Stimulated activated CD4-positive, alpha-beta T cell treated with anti-CD3 and anti-CD28 coated beads, Interleukin-15, amount 100 ng/mL, for 48 hours (primary cell): ENCODE results near the gene HS3ST2.
"Not testable (repeated sequence)": the region's sequence is repeated elsewhere in the genome, so short reads cannot be mapped to it uniquely, and the experiment has no call there.

ENCODE experiments used
- DNase-seq, 2 donors: peaks; one replicate each; pipeline ENCODE4 v3.0.0-alpha.2; 2020; ENCODE audit warnings: low read depth in 2 of 2

HS3ST2 gene

DNA sequence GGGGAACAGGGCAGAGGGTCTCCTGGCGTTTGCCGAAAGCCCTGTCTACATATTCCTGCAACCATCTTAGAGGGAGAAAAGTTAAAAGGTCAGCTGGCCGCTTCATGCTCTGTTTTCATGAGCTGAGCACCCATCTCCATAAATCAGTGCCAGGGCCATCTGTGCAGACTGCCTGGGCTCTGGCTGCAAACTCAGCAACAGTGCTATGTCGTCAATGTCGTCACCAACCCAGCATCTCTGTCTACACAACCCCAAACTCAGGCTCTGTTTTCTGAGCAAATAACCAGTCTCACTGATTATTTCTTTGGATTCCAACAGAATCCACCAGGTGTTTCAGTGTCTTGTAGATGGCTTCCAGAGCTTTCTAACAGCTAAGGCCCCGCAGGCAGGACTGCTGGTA, 65.0 kb downstream of the HS3ST2 start:
- DNase-seq, result no peak

DNA sequence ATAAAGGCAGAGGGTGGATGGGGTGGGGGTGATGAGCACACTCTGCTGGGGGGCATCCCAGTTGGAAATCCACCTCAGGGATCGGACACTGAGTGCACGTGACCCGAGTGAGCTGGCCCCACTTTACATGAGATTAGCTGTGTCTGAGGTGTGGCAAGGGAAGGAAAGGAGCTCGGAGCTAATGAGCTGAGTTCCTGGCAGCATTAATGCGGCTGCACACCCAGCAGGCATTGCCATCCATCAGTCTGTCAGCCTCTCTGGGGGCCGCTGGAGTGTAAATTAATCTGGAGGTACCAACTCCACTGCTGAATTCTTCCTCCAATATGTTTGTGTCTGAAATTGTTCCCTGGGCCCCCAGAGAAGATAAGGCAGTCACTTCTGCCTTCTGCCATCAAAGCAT, 65.5 kb downstream of the HS3ST2 start:
- DNase-seq, result no peak

DNA sequence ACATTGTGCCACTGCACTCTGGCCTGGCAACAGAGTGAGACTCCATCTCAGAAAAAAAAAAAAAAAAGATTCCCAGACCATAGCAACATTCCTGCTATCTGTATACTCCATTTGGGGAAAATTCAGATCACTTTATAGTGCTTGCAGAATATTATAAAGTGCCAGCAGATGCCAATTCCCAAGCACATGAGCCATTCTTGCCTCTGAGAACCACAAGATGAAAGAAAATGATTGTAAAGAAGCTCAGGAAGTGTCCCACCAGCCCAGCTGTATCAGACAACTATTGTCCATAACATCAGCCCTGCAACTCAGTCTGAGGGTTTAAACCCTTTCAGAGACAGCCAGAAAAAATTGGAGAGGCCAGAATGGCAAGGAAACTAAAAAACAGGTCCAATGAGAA, 69.0 kb downstream of the HS3ST2 start:
- no peak for DNase-seq

DNA sequence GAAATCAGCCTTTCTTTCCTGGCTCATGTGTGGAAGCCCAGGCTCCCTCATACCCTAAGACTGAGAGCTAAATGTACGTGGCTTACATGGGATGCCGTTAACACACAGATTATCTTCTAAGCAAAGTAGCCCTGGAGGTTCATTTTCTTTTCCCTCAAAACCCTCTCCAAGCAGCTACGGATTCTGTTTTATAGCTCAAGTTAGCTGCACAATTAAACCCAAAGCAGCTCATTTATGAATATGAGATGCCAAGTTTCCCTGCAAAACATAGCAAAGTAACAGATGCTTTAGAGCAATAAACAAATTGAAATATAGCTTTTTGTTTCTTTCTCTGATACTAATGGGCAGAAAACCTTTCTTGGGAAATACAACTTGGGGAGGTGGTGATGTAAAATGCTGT, 72.0 kb downstream of the HS3ST2 start:
- DNase-seq, result no peak

DNA sequence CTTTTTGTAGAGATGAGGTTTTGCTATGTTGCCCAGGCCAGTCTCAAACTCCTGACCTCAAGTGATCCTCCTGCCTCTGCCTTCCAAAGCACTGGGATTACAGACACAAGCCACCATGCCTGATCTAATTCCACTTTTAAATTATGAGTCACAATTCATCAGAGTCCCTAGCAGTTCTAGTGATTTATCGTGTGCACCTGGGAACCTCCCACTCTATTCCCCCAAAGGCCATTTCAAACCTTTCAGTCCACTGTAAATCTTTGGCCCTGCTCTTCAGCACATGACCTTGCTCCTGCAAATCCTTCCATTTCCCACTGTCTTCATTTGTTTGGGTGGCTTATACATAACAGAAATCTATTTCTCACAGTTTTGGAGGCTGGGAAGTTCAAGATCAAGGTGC, 73.0 kb downstream of the HS3ST2 start:
- no peak for DNase-seq

DNA sequence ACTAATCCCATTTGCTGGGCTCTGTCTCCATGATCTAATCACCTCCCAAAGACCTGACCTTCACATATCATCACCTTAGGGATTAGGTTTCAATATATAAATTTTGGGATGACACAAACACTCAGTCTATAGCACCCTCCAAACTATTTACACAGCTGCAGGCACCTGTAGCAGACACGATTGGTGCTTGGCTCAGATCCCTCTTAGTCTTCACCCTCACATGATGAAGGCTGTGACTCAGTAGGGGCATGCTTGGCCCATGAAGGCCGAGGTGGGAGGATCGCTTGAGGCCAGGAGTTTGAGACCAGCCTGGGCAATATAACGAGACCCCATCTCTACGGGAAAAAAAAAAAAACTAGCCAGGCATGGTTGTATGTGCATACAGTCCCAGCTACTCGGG, 73.5 kb downstream of the HS3ST2 start:
- DNase-seq, result no peak

DNA sequence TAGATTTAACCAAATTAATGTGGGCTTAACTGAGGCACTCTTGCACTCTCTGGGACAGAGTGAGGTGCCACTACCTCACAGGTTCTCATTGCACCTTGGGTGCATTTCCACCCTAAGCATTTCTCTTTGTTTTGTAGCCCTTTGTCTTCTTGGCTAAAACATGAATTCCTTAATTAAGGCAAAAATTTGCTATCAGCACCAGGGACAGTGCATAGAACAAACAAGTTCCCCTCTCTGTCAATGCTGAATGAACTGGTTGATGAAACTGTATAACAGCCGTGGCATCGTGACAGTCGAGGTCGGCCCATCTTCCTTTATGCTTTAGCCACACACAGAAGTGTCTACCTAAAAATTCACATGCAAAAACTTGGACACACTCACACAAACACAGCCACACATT, 74.8 kb downstream of the HS3ST2 start:
- DNase-seq, result no peak

DNA sequence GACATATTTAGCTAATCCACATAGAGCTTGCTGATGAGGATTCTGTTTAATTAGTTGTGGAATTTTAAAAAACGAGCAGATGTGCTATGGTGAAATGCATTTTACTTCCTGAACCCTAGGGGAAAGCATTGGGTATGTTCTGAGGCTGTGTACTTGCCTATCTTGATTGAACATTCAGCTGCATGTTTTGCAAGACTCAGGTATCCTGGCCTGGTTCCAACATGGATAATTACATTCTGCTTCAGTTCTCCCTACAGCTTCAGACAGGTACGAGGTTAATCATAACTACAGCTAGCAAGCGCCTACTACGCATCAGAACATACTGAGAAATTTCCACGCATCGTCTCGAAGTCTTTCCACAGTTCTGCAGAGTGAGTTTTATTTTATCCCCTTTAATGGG, 77.0 kb downstream of the HS3ST2 start:
- no peak for DNase-seq

DNA sequence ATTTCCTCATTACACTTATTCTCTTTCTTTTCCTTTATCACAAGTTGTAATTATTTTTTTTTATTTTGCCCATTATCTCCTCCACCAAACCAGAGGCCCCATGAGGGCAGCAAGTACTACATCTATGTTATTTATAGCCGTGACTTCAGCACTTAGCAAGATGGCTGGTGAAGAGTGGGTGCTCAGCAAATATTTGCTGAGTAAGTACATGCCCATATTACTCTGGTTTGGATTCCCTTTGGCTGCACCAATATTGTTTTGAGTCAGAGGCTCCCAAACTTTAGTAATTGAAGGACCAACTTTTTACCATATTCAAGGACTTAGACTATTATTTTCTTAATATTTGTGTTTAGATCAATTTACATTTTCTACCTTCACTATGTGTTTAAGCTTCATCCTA, 83.2 kb downstream of the HS3ST2 start:
- no peak for DNase-seq

DNA sequence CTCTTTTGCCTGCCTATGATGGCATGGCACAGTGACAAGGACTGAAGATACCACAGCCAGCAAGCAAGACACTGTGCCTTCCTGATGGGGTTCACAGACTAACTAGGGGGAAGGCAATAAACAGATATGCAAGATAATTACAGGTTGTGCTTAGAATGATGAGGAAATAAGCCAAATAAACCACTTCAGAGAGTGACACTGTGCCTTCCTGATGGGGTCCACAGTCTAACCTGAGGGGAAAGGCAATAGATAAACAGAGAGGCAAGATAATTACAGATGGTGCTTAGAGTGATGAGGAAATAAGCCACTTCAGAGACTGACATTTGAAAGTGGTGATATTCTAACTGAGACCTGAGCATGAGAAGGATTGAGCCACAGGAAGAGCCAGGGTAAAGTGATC, 84.2 kb downstream of the HS3ST2 start:
- no peak for DNase-seq

DNA sequence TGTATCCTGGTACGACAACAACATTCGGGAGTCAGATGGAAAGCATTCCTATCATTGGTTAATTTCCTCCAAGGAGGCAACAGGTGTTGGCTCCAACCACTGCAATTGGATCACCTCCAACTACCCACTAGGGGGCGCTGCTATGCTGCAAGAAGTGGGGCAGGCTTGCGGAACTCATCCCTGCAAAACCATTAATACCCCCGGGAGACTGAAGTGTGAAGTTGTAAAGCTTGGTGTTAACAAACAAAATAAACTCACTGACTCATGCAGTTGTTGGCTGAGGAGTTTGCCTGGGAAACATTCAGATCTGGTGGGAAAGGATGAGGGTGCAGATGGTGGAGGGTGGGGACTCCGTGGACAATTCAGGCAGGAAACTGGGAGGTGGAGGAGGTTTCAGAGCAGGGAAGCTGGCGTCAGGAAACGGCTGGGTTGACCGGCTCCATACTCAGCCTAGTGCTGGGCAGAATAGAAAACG, 84.9 kb downstream of the HS3ST2 start:
- peak; percentile 13 to 39 for DNase-seq

DNA sequence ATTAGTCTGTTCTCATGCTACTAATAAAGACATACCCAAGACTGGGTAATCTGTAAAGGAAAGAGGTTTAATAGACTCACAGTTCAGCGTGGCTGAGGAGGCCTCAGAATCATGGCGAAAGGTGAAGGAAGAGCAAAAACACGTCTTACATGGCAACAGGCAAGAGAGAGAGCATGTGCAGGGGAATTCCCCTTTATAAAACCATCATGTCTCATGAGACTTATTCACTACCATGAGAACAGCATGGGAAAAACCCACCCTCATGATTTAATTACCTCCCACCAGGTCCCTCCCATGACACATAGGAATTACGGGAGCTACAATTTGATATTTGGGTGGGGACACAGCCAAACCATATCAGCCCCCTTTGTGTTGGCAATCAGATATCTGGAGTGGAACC, 85.6 kb downstream of the HS3ST2 start:
- DNase-seq, result not testable (repeated sequence)

DNA sequence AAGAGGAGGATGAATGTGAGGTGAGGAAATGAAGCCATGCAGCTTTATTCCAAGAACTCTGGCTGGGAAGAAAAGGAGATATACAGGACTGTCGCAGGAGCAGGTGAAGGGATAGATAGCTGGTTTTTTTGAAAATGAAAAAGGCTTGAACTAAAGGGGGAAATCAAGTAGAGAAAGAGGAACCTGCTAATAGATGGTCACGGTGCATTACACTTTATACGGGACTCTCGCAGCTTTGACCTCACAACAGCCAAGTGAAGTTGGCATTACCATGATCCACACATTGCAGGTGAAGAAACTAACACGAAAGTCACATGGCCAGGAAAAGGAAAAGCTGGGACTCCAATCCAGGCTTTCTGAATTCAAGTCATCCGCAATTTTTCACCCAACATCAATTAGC, 86.9 kb downstream of the HS3ST2 start:
- DNase-seq, result no peak

DNA sequence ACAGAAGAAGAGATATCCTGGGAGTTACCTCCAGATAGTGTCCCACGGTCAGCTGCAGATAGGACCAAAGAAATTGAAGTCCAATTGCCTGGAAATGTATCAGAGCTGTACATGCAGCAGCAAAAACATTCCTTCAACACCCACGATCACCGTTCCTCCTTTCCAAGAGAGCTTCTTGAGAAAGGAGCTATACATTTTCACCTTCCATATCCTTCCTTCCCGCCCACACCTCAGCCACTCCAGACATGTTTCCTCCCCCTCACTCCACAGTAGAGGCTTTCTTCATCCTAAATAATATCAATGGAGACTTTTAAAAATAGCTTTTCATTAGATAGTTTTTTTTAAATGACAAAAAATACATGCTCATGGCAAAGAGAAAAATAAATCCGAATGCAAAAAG, 87.6 kb downstream of the HS3ST2 start:
- no peak for DNase-seq

DNA sequence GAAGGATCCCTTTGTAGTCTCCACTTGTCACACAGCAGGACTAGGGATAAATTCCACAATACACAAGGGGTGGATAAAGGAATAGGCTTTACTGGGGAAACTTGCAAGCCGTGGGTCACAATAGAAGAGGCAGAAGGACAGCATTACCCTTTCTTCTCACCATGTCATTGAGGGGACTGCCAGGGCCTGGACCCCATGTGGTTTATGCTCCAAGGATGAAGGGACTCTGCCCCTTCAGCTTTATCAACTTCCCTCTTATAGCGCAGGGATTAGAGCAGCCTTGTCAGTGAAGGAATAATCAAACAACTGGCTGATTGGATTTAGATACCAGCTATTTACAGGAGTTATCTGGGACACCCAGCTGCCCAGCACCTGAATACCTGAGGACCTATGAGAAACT, 89.8 kb downstream of the HS3ST2 start:
- DNase-seq, result no peak

DNA sequence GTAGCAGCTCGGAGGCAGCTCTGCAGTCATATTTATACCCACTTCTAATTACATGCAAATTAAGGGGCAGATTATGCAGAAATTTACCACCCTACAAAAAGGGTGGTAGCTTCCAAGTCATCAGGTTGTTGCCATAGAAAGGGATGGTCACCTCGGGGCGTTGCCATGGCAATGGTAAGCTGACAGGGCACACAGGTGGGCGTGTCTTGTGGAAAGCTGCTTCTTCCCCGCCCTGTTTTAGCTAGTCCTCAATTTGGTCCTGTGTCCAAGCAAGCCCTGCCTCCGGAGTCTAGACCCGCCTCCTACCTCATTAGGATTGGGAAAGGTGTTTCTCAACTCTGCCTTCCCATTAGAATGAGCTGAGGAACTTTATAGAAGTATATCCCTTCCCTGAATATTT, 98.7 kb downstream of the HS3ST2 start:
- DNase-seq, result no peak

DNA sequence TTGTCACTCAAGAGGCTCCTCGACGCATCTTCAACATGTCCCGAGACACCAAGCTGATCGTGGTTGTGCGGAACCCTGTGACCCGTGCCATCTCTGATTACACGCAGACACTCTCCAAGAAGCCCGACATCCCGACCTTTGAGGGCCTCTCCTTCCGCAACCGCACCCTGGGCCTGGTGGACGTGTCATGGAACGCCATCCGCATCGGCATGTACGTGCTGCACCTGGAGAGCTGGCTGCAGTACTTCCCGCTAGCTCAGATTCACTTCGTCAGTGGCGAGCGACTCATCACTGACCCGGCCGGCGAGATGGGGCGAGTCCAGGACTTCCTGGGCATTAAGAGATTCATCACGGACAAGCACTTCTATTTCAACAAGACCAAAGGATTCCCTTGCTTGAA, 101.0 kb downstream of the HS3ST2 start:
- no peak for DNase-seq

DNA sequence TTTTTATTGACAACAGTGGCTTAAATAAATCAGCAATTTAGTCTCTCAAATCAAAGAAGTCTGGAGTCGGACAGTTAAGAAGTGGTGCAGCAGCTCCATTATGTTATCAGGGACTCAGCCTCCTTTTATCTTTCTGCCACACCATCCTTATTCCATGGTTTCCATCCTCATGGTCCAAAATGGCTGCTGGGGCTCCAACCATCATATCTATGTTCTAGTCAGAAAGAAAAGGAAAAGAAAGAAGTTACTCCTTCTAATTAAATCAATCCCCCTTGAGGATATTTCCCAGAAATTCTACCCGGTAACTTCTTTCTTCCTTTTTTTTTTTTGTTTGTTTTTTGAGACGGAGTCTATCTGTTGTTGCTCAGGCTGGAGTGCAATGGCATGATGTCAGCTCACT, 109.5 kb downstream of the HS3ST2 start:
- no peak for DNase-seq

DNA sequence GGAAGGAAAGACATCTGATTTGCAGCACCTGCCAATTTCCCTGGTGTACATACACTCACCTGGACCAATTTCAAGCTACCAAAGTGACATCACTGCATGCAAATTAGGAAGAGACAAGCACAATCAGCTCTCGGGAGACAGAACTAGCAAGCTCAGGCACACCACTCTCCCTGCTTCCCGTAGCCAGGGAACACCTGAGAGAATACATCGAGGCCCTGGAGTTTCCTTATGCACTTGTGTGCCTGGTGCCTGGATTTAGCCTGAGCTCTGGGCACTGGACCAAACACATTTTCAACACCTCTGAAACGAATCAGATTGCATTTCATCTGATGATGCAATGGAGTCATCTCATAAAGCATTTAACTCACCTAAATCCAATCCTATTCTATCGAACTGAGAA, 110.5 kb downstream of the HS3ST2 start:
- DNase-seq, result no peak

DNA sequence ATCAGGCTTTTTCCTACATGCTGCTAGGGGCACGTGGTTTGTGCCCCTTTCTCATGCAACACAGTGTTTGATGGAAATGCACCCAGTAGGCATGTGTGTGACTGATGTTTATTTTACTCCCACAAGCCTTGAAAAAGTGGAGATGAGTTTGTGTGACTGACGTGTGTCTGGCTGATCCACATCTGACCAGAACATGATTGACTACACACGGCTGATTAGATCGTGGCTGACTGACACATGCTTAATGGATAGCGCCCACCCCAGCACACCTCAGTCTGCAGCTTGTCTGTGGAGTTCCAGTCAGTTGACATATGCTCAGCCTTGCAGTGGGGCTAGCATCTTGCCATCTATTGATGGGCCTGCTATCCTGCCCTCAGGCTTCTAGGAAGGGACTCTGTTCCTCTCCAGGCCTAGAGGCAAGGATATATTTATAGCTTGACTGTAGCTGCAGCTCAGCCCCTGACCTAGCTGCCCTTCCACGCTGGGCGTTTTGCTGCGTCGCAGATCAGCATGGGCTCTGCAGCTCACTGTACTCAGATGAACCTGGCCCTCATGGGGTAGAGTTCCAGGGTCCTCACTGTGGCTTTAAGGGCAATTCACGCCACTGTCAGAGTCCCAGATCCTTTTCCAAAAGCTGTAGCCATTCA, 112.3 kb downstream of the HS3ST2 start:
- no peak for DNase-seq

DNA sequence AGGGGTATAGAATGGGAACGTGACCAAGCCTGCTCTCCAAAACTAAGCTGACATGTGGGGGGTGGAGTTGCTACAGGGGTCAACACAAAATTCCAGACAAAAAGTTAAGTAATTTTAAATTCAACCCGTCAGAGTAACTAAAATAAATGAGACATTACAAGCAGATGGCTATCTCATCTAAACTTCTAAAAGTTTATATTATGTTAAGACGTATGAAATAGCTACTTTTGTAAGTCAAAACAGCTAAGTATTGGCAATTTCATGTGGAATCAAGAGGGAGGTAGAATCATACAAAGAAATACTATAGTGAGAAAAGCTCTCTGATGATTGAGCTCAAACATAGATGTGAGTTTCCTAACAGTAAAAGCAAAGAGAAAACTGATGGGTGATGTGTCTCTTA, 113.3 kb downstream of the HS3ST2 start:
- DNase-seq, result no peak

DNA sequence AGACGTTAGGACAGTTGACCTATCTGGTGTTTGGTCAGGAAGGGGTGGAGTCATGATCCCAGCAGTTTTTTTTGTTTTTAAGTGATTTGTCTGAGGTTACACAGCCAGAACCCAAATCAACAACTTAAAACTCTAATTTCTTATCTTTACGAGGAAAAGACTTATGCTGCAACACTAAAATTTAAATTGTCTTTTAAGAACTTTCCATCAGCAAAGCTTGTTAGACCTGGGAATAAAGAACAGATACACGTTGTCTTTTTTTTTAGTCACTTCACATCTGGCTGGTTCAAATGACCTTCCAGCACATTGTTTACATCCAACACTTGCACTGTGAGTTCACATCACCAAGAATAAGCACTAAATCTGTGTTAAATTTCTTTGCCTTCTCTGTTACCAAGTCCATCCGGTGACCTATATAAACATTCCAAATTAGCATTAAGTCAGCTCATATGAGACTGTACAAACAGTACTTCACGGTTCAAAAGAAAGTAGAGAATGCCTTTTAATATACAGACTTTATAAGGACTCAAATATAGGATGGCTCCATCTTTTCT, 115.0 kb downstream of the HS3ST2 start:
- DNase-seq, result no peak

DNA sequence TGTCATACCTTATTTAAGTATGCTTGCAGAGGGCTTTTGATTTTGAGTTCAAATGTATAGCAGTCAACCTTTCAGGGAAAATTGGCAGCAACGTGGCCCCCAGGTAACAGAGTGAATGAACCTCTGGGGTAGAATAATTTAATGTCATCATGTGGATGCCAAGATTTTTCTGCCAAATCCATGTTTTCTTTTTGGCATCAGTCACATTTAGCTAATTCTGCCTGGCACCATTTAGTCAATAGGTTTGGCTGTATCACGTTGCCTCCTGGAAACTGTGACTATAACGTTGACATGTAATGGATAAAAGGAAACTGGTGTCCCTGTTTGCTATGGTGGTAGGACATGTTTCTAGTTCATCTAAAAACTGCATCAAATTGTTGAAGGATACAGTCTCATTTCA, 115.5 kb downstream of the HS3ST2 start:
- no peak for DNase-seq
